Sigmoid colon (tissue), 7 donors: ENCODE results near the gene WBP1L. TPM values are rescaled to one million over a fixed set of nuclear protein-coding genes. Genes with fewer than 3 reads are reported as not detected.

Experiments used
- DNase-seq: peaks from one replicate; pipeline ENCODE4 v3.0.0-alpha.2; 2019
- H3K27ac ChIP-seq, 4 donors: fragments of 200-600 bp; sonication (generic); one replicate each; pipeline ENCODE4 v1.5.1; 2016 to 2019; ENCODE audit warnings: mild to moderate bottlenecking in 1 of 4
- H3K27me3 ChIP-seq, 3 donors: fragments of 200-600 bp; sonication (generic); one replicate each; pipeline ENCODE4 v1.5.1; 2019; ENCODE audit warnings: mild to moderate bottlenecking in 1 of 3
- H3K36me3 ChIP-seq, 4 donors: fragments of 200-600 bp; sonication (generic); one replicate each; pipeline ENCODE4 v1.5.1; 2016 to 2019
- H3K4me1 ChIP-seq, 4 donors: fragments of 200-600 bp; sonication (generic); one replicate each; pipeline ENCODE4 v1.5.1; 2017 to 2019
- H3K4me3 ChIP-seq, 4 donors: fragments of 200-600 bp; sonication (generic); one replicate each; pipeline ENCODE4 v1.5.1; 2017 to 2019; ENCODE audit warnings: mild to moderate bottlenecking in 2 of 4, moderate library complexity in 1 of 4
- H3K9me3 ChIP-seq, 4 donors: fragments of 200-600 bp in 3 of 4; sonication (generic) in 3 of 4; one replicate each; pipeline versions ENCODE4 v1.5.1 to v1.6.1; 2013 to 2019
- CTCF ChIP-seq, 4 experiments: fragments of 450-650 bp in 3 of 4; fragments of 200-600 bp in 1 of 4; IDR thresholded peaks; one replicate each; pipeline ENCODE4 v1.5.1; 2016 to 2019; ENCODE audit warnings: antibody characterized with exemption in 4 of 4, mild to moderate bottlenecking in 3 of 4, moderate library complexity in 2 of 4
- EP300 ChIP-seq, 4 donors: sonication (generic); formaldehyde crosslinking; IDR thresholded peaks; one replicate each; pipeline ENCODE4 v1.6.1; 2017; ENCODE audit warnings: antibody characterized with exemption in 4 of 4
- POLR2A ChIP-seq, 2 donors: fragments of 450-650 bp; IDR thresholded peaks; one replicate each; pipeline ENCODE4 v1.6.1; 2016; ENCODE audit warnings: antibody characterized with exemption in 2 of 2, mild to moderate bottlenecking in 2 of 2, moderate library complexity in 2 of 2
- POLR2AphosphoS5 ChIP-seq, 4 donors: sonication (generic); formaldehyde crosslinking; IDR thresholded peaks; one replicate each; pipeline ENCODE4 v1.6.1; 2017; ENCODE audit warnings: antibody characterized with exemption in 4 of 4
- WGBS, 2 donors: extraction: QIAGEN DNeasy Blood & Tissue Kit; methylation state at CpG; one replicate each; pipeline ENCODE4 v1.1.7; 2013; 5-methylcytosine and 5-hydroxymethylcytosine counted together
- intact Hi-C: fragments of 100-400 bp; cut with DNase I; formaldehyde crosslinking; loops from one replicate; pipeline ENCODE4 v1.15.1; 2023
- polyA plus RNA-seq, 3 donors: library from polyadenylated mRNA; stranded (reverse); fragments of 200-250 nt; gene quantifications; one replicate each; pipeline ENCODE4 v1.2.3, GENCODE V29; 2013
- total RNA-seq, 4 donors: library from RNA; depleted of rRNA; stranded (reverse); fragments of >200 nt; gene quantifications; one replicate each; pipeline ENCODE4 v1.1.0, GENCODE V29; 2016
- donor health status: healthy with polysubstance abuse.
- donor health status: Bipolar disorder and iron deficiency.
- donor health status: healthy.

The WBP1L gene
- total and polyA plus RNA-seq, 7 donors, result 22.9 to 148 (median 83.8) TPM

DNA sequence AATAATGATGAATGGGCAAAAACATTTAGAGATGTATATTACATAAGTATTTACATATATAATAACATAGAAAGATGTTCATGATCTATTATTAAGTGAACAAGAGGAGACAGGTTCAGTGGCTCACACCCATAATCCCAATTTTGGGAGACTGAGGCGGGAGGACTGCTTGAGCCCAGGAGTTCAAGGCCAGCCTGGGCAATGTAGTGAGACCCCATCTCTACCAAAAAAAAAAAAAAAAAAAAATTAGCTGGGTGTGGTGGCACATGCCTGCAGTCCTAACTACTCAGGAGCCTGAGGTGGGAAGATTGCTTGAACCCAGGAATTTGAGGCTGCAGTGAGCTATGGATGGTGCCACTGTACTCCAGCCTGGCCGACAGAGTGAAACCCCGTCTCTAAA, 42.0 kb upstream of the WBP1L start:
- 99 to 100% methylated on average over 3 of the region's 3 CpGs for WGBS, 2 donors
- TF ChIP-seq EP300 (IDR thresholded peaks at IDR 0.05) (no peak), POLR2AphosphoS5 (IDR thresholded peaks at IDR 0.05) (no peak)
- H3K4me1 ChIP-seq, result no peaks in the 10 kb centered on the region
- intact Hi-C loops, result no loop called here
- no peak overlapping the region for H3K4me3 ChIP-seq
- H3K27me3 ChIP-seq, result no peaks in the 10 kb centered on the region
- peaks cover 6 to 24% (median 21%) of the 10 kb centered on the region in 4 donors for H3K36me3 ChIP-seq
- H3K9me3 ChIP-seq, result no peaks in the 10 kb centered on the region
- no peak for DNase-seq
- no peak overlapping the region for H3K27ac ChIP-seq

- Histone ChIP-seq H3K4me1 (no peaks in the 10 kb centered on the region), H3K36me3 (peaks cover 6 to 15% (median 14%) of the 10 kb centered on the region in 4 donors), H3K4me3 (no peak overlapping the region), H3K27ac (no peak overlapping the region), H3K27me3 (no peaks in the 10 kb centered on the region), H3K9me3 (no peaks in the 10 kb centered on the region)
- WGBS, 2 donors, result 84 to 88% methylated on average over 2 of the region's 2 CpGs
- no peak for DNase-seq
- intact Hi-C loops, result no loop called here
- TF ChIP-seq EP300 (IDR thresholded peaks at IDR 0.05) (no peak), POLR2A (IDR thresholded peaks at IDR 0.05) (no peak), POLR2AphosphoS5 (IDR thresholded peaks at IDR 0.05) (no peak), CTCF (IDR thresholded peaks at IDR 0.05) (no peak)
Measured at GRCh38 chr10:102702742-102703141, 41.0 kb upstream of the WBP1L start.

DNA sequence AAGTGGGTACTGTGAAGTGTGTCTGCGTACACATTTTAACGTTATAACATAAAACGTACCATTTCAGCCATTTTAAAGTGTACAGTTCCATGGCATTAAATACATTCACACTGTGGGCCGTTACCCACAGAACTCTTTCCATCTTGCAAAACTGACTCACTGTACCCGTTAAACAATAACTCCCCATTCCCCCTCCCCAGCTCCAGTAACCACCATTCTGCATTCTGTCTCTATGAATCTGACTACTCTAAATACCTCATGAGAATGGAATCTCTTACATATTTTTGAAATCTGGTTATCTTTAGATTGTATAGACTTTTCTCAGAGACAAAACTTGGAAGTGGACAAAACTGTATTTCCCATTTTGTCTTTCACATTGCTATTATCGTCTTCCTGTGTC, 38.8 kb upstream of the WBP1L start:
- intact Hi-C loops, result no loop called here
- no peaks in the 10 kb centered on the region for H3K9me3 ChIP-seq

DNA sequence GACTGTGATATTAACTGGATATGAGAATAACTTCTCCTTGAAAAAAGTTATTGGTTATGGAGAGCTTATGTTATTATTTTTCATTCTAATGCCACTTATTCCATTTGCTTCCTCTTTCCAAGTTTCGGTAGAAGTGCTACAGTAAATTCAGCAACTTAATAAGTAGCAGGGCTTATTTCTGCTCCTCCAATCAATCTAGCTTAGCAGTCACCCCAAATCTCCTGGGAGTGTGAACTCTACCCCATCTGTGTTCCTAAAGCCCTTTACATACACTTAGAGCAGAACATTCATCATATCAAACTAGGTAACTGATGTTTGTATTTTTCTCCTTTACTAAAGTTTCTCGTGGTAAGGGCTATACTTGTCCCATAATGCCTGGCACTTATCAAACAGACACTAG, 38.2 kb upstream of the WBP1L start:
- H3K4me3 ChIP-seq, result no peak overlapping the region
- DNase-seq, result no peak
- no peak overlapping the region for H3K27ac ChIP-seq
- H3K4me1 ChIP-seq, result peaks cover 0 to 4% (median under 1%) of the 10 kb centered on the region in 4 donors
- TF ChIP-seq CTCF (IDR thresholded peaks at IDR 0.05), result no peak
- TF ChIP-seq EP300 (IDR thresholded peaks at IDR 0.05), result no peak
- TF ChIP-seq POLR2A (IDR thresholded peaks at IDR 0.05), result no peak
- TF ChIP-seq POLR2AphosphoS5 (IDR thresholded peaks at IDR 0.05), result no peak
- intact Hi-C loops, result no loop called here
- WGBS, 2 donors, result 51 to 61% methylated on average over 2 of the region's 2 CpGs
- no peaks in the 10 kb centered on the region for H3K27me3 ChIP-seq
- no peaks in the 10 kb centered on the region for H3K36me3 ChIP-seq
- H3K9me3 ChIP-seq, result no peaks in the 10 kb centered on the region

More for the DNA sequence above, 38.8 kb upstream of the WBP1L start:
- Histone ChIP-seq H3K4me1 (no peaks in the 10 kb centered on the region), H3K27ac (no peak overlapping the region), H3K4me3 (no peak overlapping the region), H3K27me3 (no peaks in the 10 kb centered on the region), H3K36me3 (no peaks in the 10 kb centered on the region)
- WGBS, 2 donors, result 85 to 87% methylated on average over 6 of the region's 6 CpGs
- no peak for DNase-seq
- no peak for TF ChIP-seq POLR2AphosphoS5 (IDR thresholded peaks at IDR 0.05)

DNA sequence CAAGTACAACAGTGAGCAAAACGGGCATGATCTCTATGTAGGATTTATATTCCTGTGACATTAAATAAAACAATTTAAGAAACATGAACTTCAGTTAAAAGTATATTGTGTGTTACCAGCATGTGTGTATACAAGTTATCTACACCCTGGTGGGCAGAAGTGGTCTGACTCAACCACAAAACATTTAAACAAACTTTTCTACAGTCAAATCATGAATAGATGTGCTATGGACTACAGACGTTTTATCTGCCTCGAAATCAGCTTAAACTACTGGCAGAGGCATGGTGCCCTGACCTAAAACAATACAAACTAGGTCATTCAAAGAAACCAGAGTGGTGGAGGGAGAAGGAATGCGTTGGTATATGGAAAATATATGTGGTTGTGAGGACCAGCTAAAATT, 33.1 kb upstream of the WBP1L start:
- no peak for DNase-seq
- H3K27me3 ChIP-seq, result no peaks in the 10 kb centered on the region
- no peak overlapping the region for H3K4me3 ChIP-seq
- TF ChIP-seq POLR2A (IDR thresholded peaks at IDR 0.05), result no peak
- no peak for TF ChIP-seq POLR2AphosphoS5 (IDR thresholded peaks at IDR 0.05)
- TF ChIP-seq CTCF (IDR thresholded peaks at IDR 0.05), result no peak
- no peak for TF ChIP-seq EP300 (IDR thresholded peaks at IDR 0.05)
- WGBS, 2 donors, result 68 to 75% methylated on average over 4 of the region's 4 CpGs
- H3K9me3 ChIP-seq, result no peaks in the 10 kb centered on the region
- H3K36me3 ChIP-seq, result no peaks in the 10 kb centered on the region
- intact Hi-C loops, result no loop called here
- peak overlapping the region in 1 of 4 donors; percentile 6 for H3K27ac ChIP-seq
- peaks cover 0 to 25% (median 15%) of the 10 kb centered on the region in 4 donors for H3K4me1 ChIP-seq

- Histone ChIP-seq H3K27me3 (no peaks in the 10 kb centered on the region), H3K4me1 (peaks cover 0 to 25% (median 15%) of the 10 kb centered on the region in 4 donors), H3K27ac (no peak overlapping the region), H3K36me3 (no peaks in the 10 kb centered on the region), H3K9me3 (no peaks in the 10 kb centered on the region), H3K4me3 (no peak overlapping the region)
- WGBS, 2 donors, result 70 to 83% methylated on average over 4 of the region's 4 CpGs
- no peak for DNase-seq
- intact Hi-C loops, result loop anchor here (2.0 kb wide), 1 partner anchor 65 kb away; no protein-coding TSS in a partner anchor
- no peak for TF ChIP-seq POLR2A (IDR thresholded peaks at IDR 0.05)
- no peak for TF ChIP-seq CTCF (IDR thresholded peaks at IDR 0.05)
- TF ChIP-seq EP300 (IDR thresholded peaks at IDR 0.05), result no peak
- no peak for TF ChIP-seq POLR2AphosphoS5 (IDR thresholded peaks at IDR 0.05)
Measured at GRCh38 chr10:102712089-102712488, 31.7 kb upstream of the WBP1L start.
